HG03139 (cell line): ENCODE results near the gene SMURF1.
"Not testable (repeated sequence)": the region's sequence is repeated elsewhere in the genome, so short reads cannot be mapped to it uniquely, and the experiment has no call there.

Experiments used
- ATAC-seq: cut with Tn5 transposase; IDR thresholded peaks from one replicate; pipeline ENCODE4 v1.9.1; 2021; ENCODE audit not compliant: unreplicated experiment

Gene SMURF1

GRCh38 chr7:99054781-99055180, 89.1 kb downstream of the SMURF1 start:
- no peak for ATAC-seq

- ATAC-seq = no peak
These were observed 92.9 kb downstream of the SMURF1 start for GRCh38 chr7:99050971-99051370.

GRCh38 chr7:99047526-99048077, 96.3 kb downstream of the SMURF1 start:
- no peak for ATAC-seq

GRCh38 chr7:99046722-99047121, 97.2 kb downstream of the SMURF1 start:
- no peak for ATAC-seq

- ATAC-seq = not testable (repeated sequence)
These were observed 97.6 kb downstream of the SMURF1 start for GRCh38 chr7:99046262-99046661.

GRCh38 chr7:99044858-99045257, 99.0 kb downstream of the SMURF1 start:
- not testable (repeated sequence) for ATAC-seq

GRCh38 chr7:99042957-99043356, 101.0 kb downstream of the SMURF1 start:
- ATAC-seq = no peak

- ATAC-seq = no peak
These were observed 102.4 kb downstream of the SMURF1 start for GRCh38 chr7:99041526-99041925.

- ATAC-seq = no peak
These were observed 103.6 kb downstream of the SMURF1 start for GRCh38 chr7:99040104-99040958.

- ATAC-seq = no peak
These were observed 104.5 kb downstream of the SMURF1 start for GRCh38 chr7:99039384-99039891.

GRCh38 chr7:99038086-99038855, 105.6 kb downstream of the SMURF1 start:
- no peak for ATAC-seq

- ATAC-seq = no peak
These were observed 106.5 kb downstream of the SMURF1 start for GRCh38 chr7:99037327-99037940.

- no peak for ATAC-seq
These were observed 107.3 kb downstream of the SMURF1 start for GRCh38 chr7:99036546-99037111.

GRCh38 chr7:99035723-99036545, 108.0 kb downstream of the SMURF1 start:
- no peak for ATAC-seq

GRCh38 chr7:99034932-99035722, 108.8 kb downstream of the SMURF1 start:
- no peak for ATAC-seq

GRCh38 chr7:99033765-99034164, 110.1 kb downstream of the SMURF1 start:
- no peak for ATAC-seq

- no peak for ATAC-seq
These were observed 111.0 kb downstream of the SMURF1 start for GRCh38 chr7:99032928-99033327.

- ATAC-seq = no peak
These were observed 112.4 kb downstream of the SMURF1 start for GRCh38 chr7:99031496-99031895.

GRCh38 chr7:99030951-99031350, 113.0 kb downstream of the SMURF1 start:
- ATAC-seq = no peak
